DOHH2 (cell line): ENCODE results near the gene SGTA.

ENCODE experiments used
- H3F3A ChIP-seq: fragments of 200-600 bp; sonication (generic), shearing (Covaris generic); 2 replicates; pipeline ENCODE4 v1.6.0; 2016; ENCODE audit warnings: antibody characterized with exemption, mild to moderate bottlenecking; ENCODE audit not compliant: control insufficient read depth, insufficient read depth
- H3K27ac ChIP-seq: fragments of 200-600 bp; sonication (generic); 2 replicates; pipeline ENCODE4 v1.5.1; 2014; ENCODE audit warnings: low read depth, mild to moderate bottlenecking, low read length, moderate library complexity
- H3K27me3 ChIP-seq: fragments of 200-600 bp; sonication (generic); 2 replicates; pipeline ENCODE4 v1.6.1; 2014; ENCODE audit warnings: mild to moderate bottlenecking, low read length, mixed read lengths; ENCODE audit not compliant: control insufficient read depth
- H3K36me3 ChIP-seq: fragments of 200-600 bp; sonication (generic); 2 replicates; pipeline ENCODE4 v1.6.1; 2014; ENCODE audit warnings: mild to moderate bottlenecking, low read length, moderate library complexity, mixed read lengths; ENCODE audit not compliant: control insufficient read depth
- H3K4me1 ChIP-seq: fragments of 200-600 bp; sonication (generic); 2 replicates; pipeline ENCODE4 v1.6.1; 2014; ENCODE audit warnings: mild to moderate bottlenecking, low read length, mixed read lengths; ENCODE audit not compliant: control insufficient read depth
- H3K4me2 ChIP-seq: fragments of 200-600 bp; sonication (generic); 2 replicates; pipeline ENCODE4 v1.6.0; 2014; ENCODE audit warnings: mild to moderate bottlenecking, low read length, moderate library complexity
- H3K4me3 ChIP-seq: fragments of 200-600 bp; sonication (generic); 2 replicates; pipeline ENCODE4 v1.5.1; 2014; ENCODE audit warnings: mild to moderate bottlenecking, low read length, mixed read lengths
- H3K79me2 ChIP-seq: fragments of 200-600 bp; sonication (generic); 2 replicates; pipeline ENCODE4 v1.6.1; 2014; ENCODE audit warnings: mild to moderate bottlenecking, low read length, mixed read lengths; ENCODE audit not compliant: control insufficient read depth
- H3K9me2 ChIP-seq: fragments of 200-600 bp; sonication (generic); replicated peaks from 2 replicates; pipeline ENCODE4 v1.6.1; 2014; ENCODE audit warnings: mild to moderate bottlenecking, low read length, mixed read lengths; ENCODE audit not compliant: control insufficient read depth
- H3K9me3 ChIP-seq: fragments of 200-600 bp; sonication (generic); 2 replicates; pipeline ENCODE4 v1.6.1; 2014; ENCODE audit warnings: antibody characterized with exemption, low read length, mixed read lengths; ENCODE audit not compliant: control insufficient read depth, insufficient read depth
- H4K20me1 ChIP-seq: fragments of 200-600 bp; sonication (generic); 2 replicates; pipeline ENCODE4 v1.6.0; 2014; ENCODE audit warnings: low read depth, mild to moderate bottlenecking, antibody characterized with exemption, low read length, moderate library complexity; ENCODE audit not compliant: control insufficient read depth, insufficient read depth
- EZH2phosphoT487 ChIP-seq: fragments of 200-600 bp; sonication (generic); IDR thresholded peaks from 2 replicates; pipeline ENCODE4 v1.6.1; 2017; ENCODE audit warnings: borderline replicate concordance, mild to moderate bottlenecking, antibody characterized with exemption, low read length, moderate library complexity, mixed read lengths
- TF ChIP-seq, protein P1 (sequence below): fragments of 200-600 bp; sonication (generic); IDR thresholded peaks from one replicate; pipeline ENCODE4 v1.5.1; 2014; ENCODE audit warnings: antibody characterized with exemption, mild to moderate bottlenecking, low read depth, low read length; ENCODE audit not compliant: poor library complexity, severe bottlenecking

SGTA gene

DNA sequence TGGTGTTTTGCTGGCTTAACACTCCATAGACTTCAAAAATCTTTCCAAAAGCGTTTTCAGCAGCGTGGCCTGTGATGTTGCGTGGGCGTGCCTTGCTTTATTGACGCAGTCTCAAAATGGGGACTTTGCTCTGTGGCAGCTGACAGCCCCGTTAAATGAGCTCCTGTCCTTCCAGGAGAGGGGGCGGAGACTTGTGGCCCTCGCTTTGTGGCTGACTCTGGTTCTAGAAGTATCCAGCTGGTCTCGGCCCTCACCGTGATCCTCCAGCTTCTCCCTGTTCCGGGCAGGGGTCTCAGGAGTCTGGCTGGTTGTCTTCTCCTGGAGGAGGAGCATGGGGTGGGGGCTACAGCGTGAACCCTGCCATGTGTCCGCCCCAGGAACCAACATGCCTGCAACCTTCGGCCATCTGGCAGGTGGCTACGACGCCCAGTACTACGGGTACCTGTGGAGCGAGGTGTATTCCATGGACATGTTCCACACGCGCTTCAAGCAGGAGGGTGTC is 28.2 kb upstream of the SGTA start:
- H3K9me3 ChIP-seq: no peaks in the 10 kb centered on the region
- no peaks in the 10 kb centered on the region for H3K9me2 ChIP-seq
- no peaks in the 10 kb centered on the region for H3K79me2 ChIP-seq
- H3F3A ChIP-seq: no peaks in the 10 kb centered on the region; the same call in 1 of the 2 replicates
- H3K36me3 ChIP-seq: peaks cover 76% of the 10 kb centered on the region
- no peak overlapping the region for H3K27ac ChIP-seq
- H4K20me1 ChIP-seq: no peaks in the 10 kb centered on the region
- no peak overlapping the region for H3K4me2 ChIP-seq
- H3K4me1 ChIP-seq: no peaks in the 10 kb centered on the region
- TF ChIP-seq, protein P1, sequence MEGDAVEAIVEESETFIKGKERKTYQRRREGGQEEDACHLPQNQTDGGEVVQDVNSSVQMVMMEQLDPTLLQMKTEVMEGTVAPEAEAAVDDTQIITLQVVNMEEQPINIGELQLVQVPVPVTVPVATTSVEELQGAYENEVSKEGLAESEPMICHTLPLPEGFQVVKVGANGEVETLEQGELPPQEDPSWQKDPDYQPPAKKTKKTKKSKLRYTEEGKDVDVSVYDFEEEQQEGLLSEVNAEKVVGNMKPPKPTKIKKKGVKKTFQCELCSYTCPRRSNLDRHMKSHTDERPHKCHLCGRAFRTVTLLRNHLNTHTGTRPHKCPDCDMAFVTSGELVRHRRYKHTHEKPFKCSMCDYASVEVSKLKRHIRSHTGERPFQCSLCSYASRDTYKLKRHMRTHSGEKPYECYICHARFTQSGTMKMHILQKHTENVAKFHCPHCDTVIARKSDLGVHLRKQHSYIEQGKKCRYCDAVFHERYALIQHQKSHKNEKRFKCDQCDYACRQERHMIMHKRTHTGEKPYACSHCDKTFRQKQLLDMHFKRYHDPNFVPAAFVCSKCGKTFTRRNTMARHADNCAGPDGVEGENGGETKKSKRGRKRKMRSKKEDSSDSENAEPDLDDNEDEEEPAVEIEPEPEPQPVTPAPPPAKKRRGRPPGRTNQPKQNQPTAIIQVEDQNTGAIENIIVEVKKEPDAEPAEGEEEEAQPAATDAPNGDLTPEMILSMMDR: no peak
- no peak for TF ChIP-seq EZH2phosphoT487
- no peak overlapping the region for H3K4me3 ChIP-seq
- H3K27me3 ChIP-seq: no peaks in the 10 kb centered on the region

DNA sequence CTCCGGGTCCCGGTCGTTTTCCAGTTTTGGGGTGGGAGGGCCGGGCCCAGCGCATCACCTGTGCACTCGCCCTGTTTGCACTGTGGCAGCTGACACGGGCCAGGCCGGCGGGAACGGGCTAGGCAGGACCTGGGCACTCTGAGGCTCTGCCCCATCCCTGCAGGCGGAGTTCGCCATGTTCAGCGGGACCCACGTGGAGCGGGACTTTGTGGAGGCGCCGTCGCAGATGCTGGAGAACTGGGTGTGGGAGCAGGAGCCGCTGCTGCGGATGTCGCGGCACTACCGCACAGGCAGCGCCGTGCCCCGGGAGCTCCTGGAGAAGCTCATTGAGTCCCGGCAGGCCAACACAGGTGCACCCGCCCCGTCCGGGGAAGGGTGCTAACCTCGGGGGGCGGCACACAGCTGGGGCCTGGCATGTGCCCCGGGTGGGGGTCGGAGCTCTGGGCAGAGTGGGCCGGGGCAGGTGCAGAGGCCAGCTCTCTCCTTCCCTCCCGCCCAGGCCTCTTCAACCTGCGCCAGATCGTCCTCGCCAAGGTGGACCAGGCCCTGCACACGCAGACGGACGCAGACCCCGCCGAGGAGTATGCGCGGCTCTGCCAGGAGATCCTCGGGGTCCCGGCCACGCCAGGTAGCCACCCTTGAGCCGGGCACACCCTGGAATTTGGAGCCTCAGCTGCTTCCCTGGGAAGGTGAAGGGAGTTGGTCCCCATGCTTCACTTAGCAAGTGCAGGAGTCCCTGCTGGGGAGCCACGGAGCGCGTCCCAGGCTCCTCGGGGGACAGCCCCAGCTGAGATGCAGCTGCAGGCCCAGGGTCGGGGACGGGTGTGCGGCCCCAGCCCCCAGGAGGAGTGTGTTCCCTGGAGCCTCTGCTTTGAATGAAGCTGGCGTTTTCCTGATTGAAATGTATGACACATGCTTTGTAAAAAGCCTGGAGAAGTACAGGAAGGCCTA is 27.3 kb upstream of the SGTA start:
- no peaks in the 10 kb centered on the region for H3K79me2 ChIP-seq
- H4K20me1 ChIP-seq: no peaks in the 10 kb centered on the region
- no peak overlapping the region for H3K4me3 ChIP-seq
- H3K4me1 ChIP-seq: no peaks in the 10 kb centered on the region
- H3K27me3 ChIP-seq: no peaks in the 10 kb centered on the region
- H3K4me2 ChIP-seq: no peak overlapping the region
- no peak overlapping the region for H3K27ac ChIP-seq
- H3K36me3 ChIP-seq: peaks cover 82% of the 10 kb centered on the region
- TF ChIP-seq, protein P1: no peak
- TF ChIP-seq EZH2phosphoT487: no peak
- H3K9me2 ChIP-seq: no peaks in the 10 kb centered on the region
- no peaks in the 10 kb centered on the region for H3F3A ChIP-seq
- no peaks in the 10 kb centered on the region for H3K9me3 ChIP-seq

DNA sequence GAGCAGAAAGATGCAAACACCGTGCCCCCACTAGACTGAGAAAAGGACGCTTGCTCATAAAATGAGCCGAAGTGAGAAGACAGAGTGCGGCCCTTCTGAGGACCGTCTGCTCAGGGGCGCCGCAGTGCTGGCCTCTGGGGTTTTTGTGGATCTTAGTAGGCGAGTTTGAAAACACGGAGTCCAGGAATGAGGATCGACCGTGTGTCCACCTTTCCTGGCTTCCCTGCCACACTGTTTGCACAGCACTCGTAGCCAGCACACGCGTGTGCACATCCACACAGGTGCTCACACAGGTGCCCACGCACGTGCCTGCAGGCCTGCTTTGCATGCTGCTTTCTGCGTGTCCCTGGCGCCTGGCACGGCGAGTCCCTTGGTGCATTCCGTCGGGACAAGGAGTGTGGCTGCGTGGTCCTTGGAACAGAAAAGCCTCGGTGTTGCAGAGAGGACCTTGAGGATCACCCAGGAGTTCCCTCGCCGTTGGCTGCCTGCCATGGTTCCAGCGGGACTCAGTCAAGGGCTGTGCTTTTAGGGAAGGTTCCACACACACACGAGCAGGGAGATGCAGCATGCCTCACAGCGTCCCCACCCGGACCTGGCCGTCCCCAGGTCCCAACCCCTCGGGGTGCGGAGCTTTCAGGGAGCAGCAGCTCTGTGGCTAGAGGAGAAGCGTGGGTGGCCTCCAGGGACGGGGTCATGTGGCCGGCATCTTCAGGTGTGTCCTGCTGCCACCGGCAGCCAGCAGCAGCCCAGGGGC is 26.5 kb upstream of the SGTA start:
- no peaks in the 10 kb centered on the region for H3F3A ChIP-seq
- no peaks in the 10 kb centered on the region for H4K20me1 ChIP-seq
- no peaks in the 10 kb centered on the region for H3K9me3 ChIP-seq
- TF ChIP-seq EZH2phosphoT487: no peak
- TF ChIP-seq, protein P1: no peak
- H3K79me2 ChIP-seq: no peaks in the 10 kb centered on the region
- no peak overlapping the region for H3K4me3 ChIP-seq
- no peak overlapping the region for H3K27ac ChIP-seq
- no peaks in the 10 kb centered on the region for H3K4me1 ChIP-seq
- H3K36me3 ChIP-seq: peaks cover 89% of the 10 kb centered on the region
- no peaks in the 10 kb centered on the region for H3K27me3 ChIP-seq
- H3K4me2 ChIP-seq: no peak overlapping the region
- H3K9me2 ChIP-seq: no peaks in the 10 kb centered on the region
